Ovary (tissue), 9 donors: ENCODE measurements around the gene BTK. TPM values are rescaled to one million over a fixed set of nuclear protein-coding genes. Genes with fewer than 3 reads are reported as not detected.

Experiments
- DNase-seq, 5 donors: peaks; one replicate each; pipeline ENCODE4 v3.0.0-alpha.2; 2019 to 2020
- H3K27ac ChIP-seq, 2 donors: fragments of 200-600 bp; one replicate each; pipeline versions ENCODE4 v1.5.1 to v1.8.0; 2019 to 2022
- H3K27me3 ChIP-seq: fragments of 200-600 bp; one replicate; pipeline ENCODE4 v1.8.0; 2022
- H3K36me3 ChIP-seq: fragments of 200-600 bp; sonication (generic); one replicate; pipeline ENCODE4 v1.5.1; 2019
- H3K4me1 ChIP-seq: one replicate; pipeline ENCODE4 v1.8.1; 2013; ENCODE audit warnings: mild to moderate bottlenecking, moderate library complexity; ENCODE audit not compliant: insufficient read depth
- H3K4me3 ChIP-seq: fragments of 200-600 bp; sonication (generic); one replicate; pipeline ENCODE4 v1.5.1; 2017
- H3K9me3 ChIP-seq, 2 donors: fragments of 200-600 bp in 1 of 2; sonication (generic) in 1 of 2; one replicate each; pipeline versions ENCODE4 v1.5.1 to v1.8.1; 2013 to 2019; ENCODE audit warnings: mild to moderate bottlenecking in 1 of 2, moderate library complexity in 1 of 2
- CTCF ChIP-seq, 3 donors: fragments of 450-650 bp in 2 of 3; fragments of 200-600 bp in 1 of 3; IDR thresholded peaks; one replicate each; pipeline versions ENCODE4 v1.5.1 to v1.8.0; 2016 to 2022; ENCODE audit warnings: antibody characterized with exemption in 3 of 3, mild to moderate bottlenecking in 1 of 3
- EP300 ChIP-seq: sonication (generic); formaldehyde crosslinking; IDR thresholded peaks from one replicate; pipeline ENCODE4 v1.6.1; 2017; ENCODE audit warnings: antibody characterized with exemption
- POLR2A ChIP-seq: fragments of 450-650 bp; IDR thresholded peaks from one replicate; pipeline ENCODE4 v1.6.1; 2017; ENCODE audit warnings: antibody characterized with exemption, mild to moderate bottlenecking, moderate library complexity
- WGBS, 3 donors: extraction: QIAGEN DNeasy Blood & Tissue Kit in 1 of 3; methylation state at CpG; one replicate each; pipeline versions ENCODE4 v1.1.5 to v1.1.7; 2013 to 2017; 5-methylcytosine and 5-hydroxymethylcytosine counted together
- intact Hi-C, 4 donors: fragments of 100-400 bp; cut with DNase I; formaldehyde crosslinking; loops; one replicate each; pipeline versions ENCODE4 v1.11.0 to v1.15.1; 2022 to 2023
- polyA plus RNA-seq, 2 donors: library from polyadenylated mRNA; stranded (reverse); fragments of 200-250 nt in 1 of 2; fragments of 350-450 nt in 1 of 2; fragmentation: Illumina TruSeq in 1 of 2; extraction: RNeasy Lipid Tissue Mini Kit (QIAGEN cat#74804) in 1 of 2; gene quantifications; one replicate each; pipeline ENCODE4 v1.2.3, GENCODE V29; 2013 to 2014
- total RNA-seq, 7 donors: library from RNA; depleted of rRNA in 2 of 7; stranded (reverse); fragments of >200 nt in 2 of 7; fragmentation: NEBNext Ultra II Directional in 3 of 7; extraction: Animal tissue kit (Norgen Biotek cat#: 25700) in 3 of 7; gene quantifications; one replicate each; pipeline versions ENCODE4 v1.1.0 to v1.2.4, GENCODE V29; 2016 to 2023
- donor health status: DM: no; HTN: no; CAD: no; lungs with moderate emphysema.
- donor health status: DM: no; HTN: no; CAD: no.
- donor health status: Bipolar disorder and iron deficiency.
- donor health status: DM: yes; HTN: yes; CAD: no.
- donor health status: DM: no; HTN: no; CAD: no.
- donor health status: DM: yes; HTN: yes; CAD: no.

Gene BTK
- total and polyA plus RNA-seq, 9 donors = 0.81 to 7.5 (median 1.3) TPM

DNA sequence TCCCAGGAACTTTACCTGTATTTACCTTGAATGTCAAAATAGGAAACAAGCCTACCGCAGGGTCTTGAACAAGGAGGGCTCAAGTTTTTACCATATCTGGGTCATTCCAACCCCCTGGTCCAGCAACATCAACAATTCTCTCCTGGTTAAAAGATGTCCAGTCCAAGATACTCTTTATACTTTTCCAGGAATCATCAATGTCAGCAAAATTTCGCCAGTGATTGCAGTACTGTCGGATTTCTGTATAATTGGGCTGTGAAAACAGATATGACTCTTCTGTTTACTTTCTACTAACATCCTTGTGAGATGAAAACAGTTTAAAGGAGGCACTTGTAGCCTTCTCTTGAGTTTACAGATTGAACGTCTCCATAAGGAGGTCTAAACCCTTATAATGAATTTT, 12.7 kb upstream of the BTK start:
- no peak overlapping the region for H3K27ac ChIP-seq
- WGBS, 3 donors = 66 to 71% (median 67%) methylated on average over 4 of the region's 4 CpGs
- no peaks in the 10 kb centered on the region for H3K36me3 ChIP-seq

DNA sequence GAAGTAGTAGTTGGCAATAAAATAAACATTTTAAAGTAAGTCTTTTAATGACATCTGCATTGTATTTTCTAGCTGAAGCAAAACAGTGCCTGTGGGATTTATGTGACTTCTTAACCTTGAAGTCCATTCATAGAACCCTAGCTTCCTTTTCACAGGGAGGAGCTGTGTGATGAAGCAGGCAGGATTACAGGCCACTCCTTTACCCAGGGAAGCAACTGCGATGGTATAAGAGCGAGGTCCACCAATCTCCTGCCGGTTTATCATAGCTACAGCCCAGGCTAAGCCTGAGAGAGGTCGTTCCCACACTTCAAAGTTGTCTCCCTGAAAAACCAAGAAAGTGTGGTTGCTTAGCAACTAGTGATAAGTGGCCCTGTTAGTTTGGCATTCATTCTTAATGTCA, 11.8 kb upstream of the BTK start:
- H3K27me3 ChIP-seq = no peaks in the 10 kb centered on the region
- no peak overlapping the region for H3K4me3 ChIP-seq
- H3K9me3 ChIP-seq = no peaks in the 10 kb centered on the region
- intact Hi-C loops = no loop called here
- H3K36me3 ChIP-seq = no peaks in the 10 kb centered on the region
- TF ChIP-seq EP300 = no peak
- TF ChIP-seq CTCF (IDR thresholded peaks at IDR 0.05) = no peak
- no peak for TF ChIP-seq POLR2A
- DNase-seq = no peak
- WGBS, 3 donors = 21 to 30% (median 22%) methylated on average over 4 of the region's 4 CpGs
- H3K4me1 ChIP-seq = no peaks in the 10 kb centered on the region
- no peak overlapping the region for H3K27ac ChIP-seq

More for the DNA sequence above, 12.7 kb upstream of the BTK start:
- intact Hi-C loops = no loop called here
- H3K4me1 ChIP-seq = no peaks in the 10 kb centered on the region
- no peaks in the 10 kb centered on the region for H3K27me3 ChIP-seq
- no peak for DNase-seq
- H3K4me3 ChIP-seq = no peak overlapping the region
- no peak for TF ChIP-seq POLR2A
- TF ChIP-seq EP300 = no peak
- no peak for TF ChIP-seq CTCF (IDR thresholded peaks at IDR 0.05)
- H3K9me3 ChIP-seq = no peaks in the 10 kb centered on the region

- Histone ChIP-seq H3K27ac (no peak overlapping the region), H3K4me1 (no peaks in the 10 kb centered on the region), H3K4me3 (no peak overlapping the region), H3K9me3 (no peaks in the 10 kb centered on the region), H3K27me3 (no peaks in the 10 kb centered on the region), H3K36me3 (no peaks in the 10 kb centered on the region)
- no peak for DNase-seq
- TF ChIP-seq EP300 = no peak
- no peak for TF ChIP-seq CTCF (IDR thresholded peaks at IDR 0.05)
- TF ChIP-seq POLR2A = no peak
- intact Hi-C loops = no loop called here
- 79 to 90% (median 84%) methylated on average over 1 of the region's 1 CpG for WGBS, 3 donors
Observed at GRCh38 chrX:101395789-101396188, 9.8 kb upstream of the BTK start.

- DNase-seq = no peak
- H3K4me3 ChIP-seq = no peak overlapping the region
- TF ChIP-seq CTCF (IDR thresholded peaks at IDR 0.05) (no peak), EP300 (no peak), POLR2A (no peak)
- H3K36me3 ChIP-seq = no peaks in the 10 kb centered on the region
- H3K9me3 ChIP-seq = no peaks in the 10 kb centered on the region
- intact Hi-C loops = no loop called here
- no peak overlapping the region for H3K27ac ChIP-seq
- H3K4me1 ChIP-seq = no peaks in the 10 kb centered on the region
- no peaks in the 10 kb centered on the region for H3K27me3 ChIP-seq
Observed at GRCh38 chrX:101394372-101394771, 8.4 kb upstream of the BTK start.
